HG03342 (cell line): ENCODE measurements around the gene PRKAR2A.
"Not testable (repeated sequence)": the region's sequence is repeated elsewhere in the genome, so short reads cannot be mapped to it uniquely, and the experiment has no call there.

Experiments used
- ATAC-seq: cut with Tn5 transposase; IDR thresholded peaks from one replicate; pipeline ENCODE4 v1.9.1; 2021; ENCODE audit warnings: mild to moderate bottlenecking, moderate library complexity; ENCODE audit not compliant: unreplicated experiment

The PRKAR2A gene

DNA sequence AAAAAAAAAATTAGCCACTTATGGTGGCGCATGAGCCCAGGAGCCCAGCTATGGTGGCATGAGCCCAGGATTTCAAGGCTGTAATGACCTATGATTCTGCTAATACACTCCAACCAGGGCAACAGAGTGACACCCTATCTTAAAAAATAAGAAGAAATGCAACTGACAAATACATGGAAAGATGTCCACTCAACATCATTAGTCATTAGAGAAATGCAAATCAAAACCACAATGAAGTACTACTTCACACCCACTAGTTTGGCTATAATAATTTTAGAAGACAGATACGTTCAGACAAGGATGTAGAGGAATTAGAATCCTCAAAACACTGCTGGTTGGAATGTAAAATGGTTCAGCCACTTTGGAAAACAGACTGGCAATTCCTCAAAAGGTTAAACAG, 10.5 kb downstream of the PRKAR2A start:
- no peak for ATAC-seq

DNA sequence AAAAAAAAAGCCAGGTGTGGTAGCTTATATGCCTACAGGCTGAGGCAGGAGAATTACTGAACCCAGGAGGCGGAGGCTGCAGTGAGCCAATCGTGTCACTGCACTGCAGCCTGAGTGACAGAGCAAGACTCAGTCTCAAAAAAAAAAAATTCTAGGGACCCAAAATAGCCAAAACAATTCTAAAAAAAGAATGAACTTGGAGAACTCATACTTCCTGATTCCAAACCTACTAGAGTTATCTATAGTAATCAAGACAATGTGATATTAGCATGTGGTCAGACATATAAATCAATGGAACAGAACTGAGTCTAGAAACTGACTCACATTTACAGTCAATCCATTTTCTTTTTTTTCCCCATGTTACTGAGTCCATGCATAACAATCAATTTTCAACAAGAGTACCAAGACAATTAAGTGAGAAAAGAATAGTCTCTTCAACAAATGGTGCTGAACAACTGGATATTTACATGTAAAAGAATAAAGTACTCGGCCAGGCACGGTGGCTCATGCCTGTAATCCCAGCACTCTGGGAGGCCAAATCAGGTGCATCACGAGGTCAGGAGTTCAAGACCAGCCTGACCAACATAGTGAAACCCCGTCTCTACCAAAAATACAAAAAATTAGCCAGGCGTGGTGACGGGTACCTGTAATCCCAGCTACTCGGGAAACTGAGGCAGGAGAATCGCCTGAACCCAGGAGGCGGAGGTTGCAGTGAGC, 11.9 kb downstream of the PRKAR2A start:
- no peak for ATAC-seq

DNA sequence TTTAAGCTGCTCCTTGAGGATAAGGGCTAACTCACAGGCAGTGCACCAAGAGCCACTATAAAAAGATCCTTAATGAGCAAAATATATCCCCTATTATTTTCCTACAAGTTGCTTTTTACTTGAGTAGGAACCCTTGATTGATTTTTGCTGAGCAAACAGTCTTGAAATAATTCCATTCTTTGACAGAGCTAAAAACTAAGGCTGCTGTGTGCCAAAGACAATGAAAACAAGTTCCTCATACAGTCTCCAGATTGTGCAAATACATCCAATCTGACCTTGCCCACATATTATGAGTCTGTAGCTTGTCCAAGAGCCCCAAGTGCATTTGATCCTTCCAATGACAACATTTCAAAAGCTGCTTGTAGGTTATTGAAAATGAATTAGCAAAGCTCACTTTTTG, 15.0 kb downstream of the PRKAR2A start:
- no peak for ATAC-seq

DNA sequence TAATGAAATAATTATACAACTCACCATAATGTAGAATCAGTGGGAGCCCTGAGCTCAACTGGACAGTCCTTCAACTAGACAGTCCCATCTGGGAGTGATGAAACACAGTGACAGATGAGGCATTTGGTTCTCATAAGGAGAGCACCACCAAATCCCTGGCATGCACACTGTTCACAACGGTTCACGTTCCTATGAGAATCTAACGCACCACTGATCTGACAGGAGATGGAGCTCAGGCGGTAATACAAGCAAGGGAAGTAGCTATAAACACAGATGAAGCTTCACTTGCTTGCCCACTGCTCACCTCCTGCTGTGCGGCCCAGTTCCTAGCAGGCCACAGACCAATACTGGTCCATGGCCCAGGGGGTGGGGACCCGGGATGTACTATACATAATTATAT, 17.0 kb downstream of the PRKAR2A start:
- no peak for ATAC-seq

DNA sequence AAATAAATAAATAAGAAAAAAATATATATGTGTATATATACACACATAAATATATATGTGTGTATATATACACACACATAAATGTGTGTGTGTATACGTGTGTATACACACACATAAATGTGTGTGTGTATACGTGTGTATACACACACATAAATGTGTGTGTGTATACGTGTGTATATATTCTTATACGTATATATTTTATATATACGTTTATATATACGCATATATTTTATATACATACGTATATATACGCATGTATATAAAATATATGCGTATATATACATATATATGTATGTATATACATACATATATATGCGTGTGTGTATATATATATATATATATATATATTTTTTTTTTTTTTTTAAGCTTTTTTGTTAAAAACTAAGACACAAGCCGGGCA, 18.1 kb downstream of the PRKAR2A start:
- not testable (repeated sequence) for ATAC-seq

DNA sequence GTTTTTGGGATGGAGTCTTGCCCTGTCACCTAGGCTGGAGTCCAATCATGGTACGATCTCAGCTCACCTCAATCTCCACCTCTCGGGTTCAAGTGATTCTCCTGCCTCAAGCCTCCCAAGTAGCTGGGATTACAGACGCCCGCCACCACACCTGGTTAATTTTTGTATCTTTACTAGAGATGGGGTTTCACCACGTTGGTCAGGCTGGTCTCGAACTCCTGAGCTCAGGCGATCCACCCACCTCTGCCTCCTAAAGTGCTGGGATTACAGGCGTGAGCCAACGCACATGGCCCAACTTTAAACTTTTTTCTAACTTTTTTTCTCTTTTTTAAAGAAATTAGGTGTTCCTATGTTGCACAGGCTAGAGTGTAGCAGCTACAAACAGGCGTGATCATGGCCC, 19.8 kb downstream of the PRKAR2A start:
- not testable (repeated sequence) for ATAC-seq

DNA sequence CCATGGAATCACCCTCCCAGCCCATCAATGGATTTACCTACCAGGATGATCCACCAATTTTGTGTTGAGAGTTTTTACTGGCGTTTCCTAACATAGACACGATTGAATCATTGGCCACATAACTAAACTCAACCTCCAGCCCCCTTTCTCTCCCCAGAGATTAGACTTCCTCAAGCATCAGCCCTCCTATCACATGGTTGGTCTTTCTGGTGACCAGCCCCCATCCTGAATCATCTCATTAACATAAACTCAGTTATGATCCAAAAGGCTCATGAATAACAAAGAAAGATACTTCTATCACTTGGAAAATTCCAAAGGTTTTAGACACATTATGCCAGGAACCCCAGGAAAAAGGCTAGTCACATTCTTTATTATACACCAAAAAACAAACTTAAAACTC, 21.2 kb downstream of the PRKAR2A start:
- ATAC-seq, result no peak

DNA sequence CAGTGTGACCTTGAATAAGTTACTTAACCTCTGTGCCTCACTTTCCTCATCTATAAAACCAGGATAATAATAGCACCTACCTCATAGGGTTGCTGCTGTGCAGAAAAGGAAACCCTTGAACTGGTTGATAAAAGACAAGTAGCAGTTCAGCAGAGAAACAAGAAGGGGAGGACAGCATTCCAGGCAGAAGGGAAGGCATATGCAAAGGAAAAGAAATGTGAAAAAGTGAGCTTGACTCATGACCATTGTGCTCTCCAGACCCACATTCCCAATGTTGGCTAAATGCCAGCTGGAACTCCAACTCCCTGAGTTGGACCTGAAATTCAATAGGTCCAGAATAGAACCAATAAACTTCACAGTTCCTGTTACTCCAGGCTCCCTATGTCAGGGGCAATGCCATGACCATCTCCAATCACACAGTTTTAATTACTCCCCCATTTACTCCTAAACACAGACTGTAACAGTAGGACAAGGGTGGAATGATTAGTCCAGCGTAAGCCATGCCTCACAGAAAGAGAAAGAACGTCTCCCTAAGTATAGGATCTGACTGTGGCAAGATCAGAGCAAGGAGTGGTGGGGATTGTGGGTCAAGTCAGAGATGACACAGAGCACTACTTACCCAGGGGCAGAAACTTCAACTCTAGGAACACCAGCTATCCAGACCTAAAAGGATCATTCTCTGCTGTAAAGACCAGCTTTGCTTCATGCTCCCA, 26.9 kb downstream of the PRKAR2A start:
- no peak for ATAC-seq

DNA sequence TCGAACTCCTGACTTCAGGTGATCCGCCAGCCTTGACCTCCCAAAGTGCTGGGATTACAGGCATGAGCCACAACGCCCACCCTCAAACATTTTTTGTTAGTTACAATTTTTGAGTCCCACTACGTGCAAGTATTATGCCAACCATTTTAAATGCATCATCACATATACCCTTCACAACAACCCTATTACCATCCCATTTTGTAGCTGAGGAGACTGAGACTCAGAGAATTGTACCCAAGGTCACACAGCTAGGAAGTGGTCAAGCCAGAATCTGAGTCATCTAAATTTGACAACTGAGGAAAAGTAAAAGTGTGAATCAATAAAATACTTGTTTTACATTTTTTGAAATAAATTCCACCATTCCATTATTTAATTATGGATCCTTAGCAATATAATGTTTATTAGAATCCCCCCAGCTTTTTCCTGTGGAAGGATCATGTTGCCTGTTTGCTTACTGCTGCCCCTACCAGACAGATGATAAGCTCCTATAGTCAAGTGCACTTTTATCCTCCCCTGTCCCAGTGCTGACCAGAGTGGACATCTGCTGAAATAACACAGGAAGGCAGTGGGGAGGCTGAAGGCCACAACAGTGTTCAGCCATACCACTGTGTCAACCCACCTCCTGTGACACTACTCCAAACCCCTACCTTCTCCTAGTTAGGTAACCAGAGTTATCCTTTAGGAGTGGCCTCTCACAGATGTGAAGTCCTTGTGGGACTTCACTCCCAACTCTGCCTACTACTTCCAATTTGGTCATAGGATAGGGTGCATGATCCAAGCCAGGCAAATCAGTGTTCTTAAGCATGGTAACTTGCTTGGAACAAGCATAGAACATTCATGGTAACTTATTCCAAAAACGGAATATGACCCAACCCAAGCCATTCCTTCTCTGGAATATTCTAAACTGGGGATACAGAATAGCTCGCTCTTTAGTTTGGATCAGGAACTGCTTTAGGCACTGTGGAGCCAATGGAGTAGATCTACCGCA, 28.1 kb downstream of the PRKAR2A start:
- ATAC-seq, result no peak

DNA sequence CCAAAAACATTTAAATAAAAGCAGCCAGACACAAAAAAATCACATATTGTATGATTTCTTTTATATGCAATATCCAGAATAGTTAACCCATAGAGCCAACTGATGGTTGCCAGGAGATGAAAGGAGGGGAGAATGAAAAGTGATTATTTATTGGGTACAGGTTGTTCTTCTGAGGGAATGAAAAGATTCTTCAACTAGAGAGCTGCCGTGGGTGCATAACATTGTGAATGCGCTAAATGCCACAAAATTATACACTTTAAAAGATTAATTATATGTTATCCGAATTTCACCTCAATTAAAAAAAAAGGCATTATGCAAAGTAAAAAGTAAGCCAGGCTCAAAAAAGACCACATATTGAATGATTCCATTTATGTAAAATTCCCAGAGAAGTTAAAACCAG, 36.1 kb downstream of the PRKAR2A start:
- ATAC-seq, result no peak

DNA sequence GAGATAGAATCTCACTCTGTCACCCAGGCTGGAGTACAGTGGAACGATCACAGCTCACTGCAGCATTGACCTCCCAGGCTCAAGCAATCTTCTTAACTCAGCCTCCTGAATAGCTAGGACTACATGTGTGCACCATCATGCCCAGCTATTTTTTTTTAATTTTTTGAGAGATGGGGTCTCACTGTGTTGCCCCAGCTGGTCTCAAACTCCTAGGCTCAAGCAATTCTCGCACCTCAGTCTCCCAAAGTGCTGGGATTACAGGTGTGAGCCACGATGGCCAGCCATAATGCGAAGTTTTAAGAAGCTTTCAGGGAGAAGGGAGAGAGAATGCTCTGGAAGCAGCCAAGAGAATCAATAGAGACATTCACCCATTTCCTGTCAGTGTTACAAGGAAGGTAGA, 42.7 kb downstream of the PRKAR2A start:
- no peak for ATAC-seq

DNA sequence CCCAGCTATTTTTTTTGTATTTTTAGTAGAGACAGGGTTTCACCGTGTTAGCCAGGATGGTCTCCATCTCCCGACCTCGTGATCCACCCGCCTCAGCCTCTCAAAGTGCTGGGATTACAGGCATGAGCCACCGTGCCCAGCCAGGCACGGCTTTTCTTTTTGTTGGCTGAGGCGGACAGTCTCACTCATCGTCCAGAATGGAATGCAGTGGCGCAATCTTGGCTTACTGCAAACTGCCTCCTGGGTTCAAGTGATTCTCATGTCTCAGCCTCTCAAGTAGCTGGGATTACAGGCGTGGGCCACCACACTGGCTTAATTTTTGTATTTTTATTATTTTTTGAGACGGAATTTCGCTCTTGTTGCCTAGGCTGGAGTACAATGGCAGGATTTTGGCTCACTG, 46.8 kb downstream of the PRKAR2A start:
- not testable (repeated sequence) for ATAC-seq

DNA sequence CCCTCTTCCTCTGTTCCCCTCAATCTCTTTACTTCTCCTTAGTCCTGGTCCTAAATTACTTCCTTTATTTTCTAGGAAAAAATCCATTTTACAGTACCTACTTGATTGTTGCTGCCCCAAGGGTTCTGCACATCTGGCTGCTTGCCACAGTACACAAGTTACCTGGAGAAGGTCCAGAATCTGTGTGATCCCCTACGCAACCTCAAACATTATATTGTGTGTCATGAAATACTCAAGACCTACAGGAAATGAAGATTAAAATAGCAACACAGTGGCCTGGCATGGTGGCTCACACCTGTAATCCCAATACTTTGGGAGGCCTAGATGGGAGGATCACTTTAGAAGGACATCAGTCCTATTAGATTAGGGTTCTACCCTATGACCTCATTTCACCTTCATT, 48.7 kb downstream of the PRKAR2A start:
- ATAC-seq, result no peak

DNA sequence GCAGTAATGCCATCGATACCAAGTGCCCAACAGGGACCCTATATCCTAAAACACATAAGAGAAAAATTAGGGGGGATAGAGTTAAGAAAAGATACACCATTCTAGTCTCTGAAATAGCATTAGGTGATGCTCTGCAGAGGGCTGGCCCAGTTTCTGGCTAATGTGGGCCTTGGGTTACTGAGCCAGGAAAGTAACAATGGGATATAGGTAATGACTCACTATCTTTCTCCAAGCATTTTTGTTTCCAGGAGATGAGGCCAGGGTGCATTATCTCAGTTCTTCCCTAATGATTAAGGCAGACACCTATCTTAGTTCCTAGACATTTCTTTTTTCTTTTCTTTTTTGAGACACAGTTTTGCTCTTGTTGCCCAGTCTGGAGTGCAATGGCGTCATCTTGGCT, 50.0 kb downstream of the PRKAR2A start:
- no peak for ATAC-seq

DNA sequence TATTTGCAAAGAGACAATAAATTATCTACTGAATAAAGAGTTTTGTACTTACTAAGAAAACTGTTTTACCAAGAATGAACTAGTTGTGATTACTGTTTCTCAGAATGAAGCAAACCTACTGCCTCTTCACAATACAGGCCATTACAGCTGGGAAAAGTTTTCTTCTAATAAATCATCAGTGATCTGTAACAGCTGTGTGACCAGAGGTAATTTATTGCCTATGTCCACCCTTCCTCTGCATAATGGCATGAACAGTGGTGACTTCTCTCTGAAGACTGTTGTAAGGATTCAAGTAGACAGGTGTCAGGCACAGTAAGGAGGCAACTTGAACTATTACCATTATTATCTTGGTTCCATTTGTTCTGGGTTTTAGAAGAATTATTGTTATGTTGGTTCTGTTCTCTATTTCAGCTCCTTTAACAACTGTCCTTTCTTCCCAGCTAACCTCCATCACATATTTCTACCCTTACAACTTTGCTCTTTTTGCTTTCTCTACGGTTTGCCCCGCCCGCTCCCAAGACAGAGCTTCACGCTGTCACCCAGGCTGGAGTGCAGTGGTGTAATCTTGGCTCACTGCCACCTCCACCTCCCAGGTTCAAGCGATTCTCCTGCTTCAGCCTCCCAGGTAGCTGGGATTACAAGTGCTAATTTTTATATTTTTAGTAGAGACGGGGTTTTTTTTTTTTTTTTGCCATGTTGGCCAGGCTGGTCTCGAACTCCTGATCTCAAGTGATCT, 51.5 kb downstream of the PRKAR2A start:
- ATAC-seq, result no peak

DNA sequence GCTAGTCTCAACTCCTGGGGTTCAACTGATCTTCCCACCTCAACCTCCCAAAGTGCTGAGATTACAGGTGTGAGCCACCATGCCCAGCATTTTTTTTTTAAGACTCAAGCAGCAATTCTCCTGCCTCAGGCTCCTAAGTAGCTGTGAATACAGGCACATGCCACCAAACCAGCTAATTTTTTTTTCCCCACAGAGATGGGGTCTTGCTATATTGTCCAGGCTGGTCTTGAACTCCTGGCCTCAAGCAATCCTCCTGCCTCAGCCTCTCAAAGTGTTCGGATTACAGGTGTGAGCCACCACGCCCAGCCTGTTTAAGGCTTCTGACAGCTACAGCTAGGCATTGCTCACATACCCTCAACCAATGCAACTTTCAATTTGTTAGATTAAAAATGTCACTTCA, 54.2 kb downstream of the PRKAR2A start:
- ATAC-seq, result not testable (repeated sequence)

DNA sequence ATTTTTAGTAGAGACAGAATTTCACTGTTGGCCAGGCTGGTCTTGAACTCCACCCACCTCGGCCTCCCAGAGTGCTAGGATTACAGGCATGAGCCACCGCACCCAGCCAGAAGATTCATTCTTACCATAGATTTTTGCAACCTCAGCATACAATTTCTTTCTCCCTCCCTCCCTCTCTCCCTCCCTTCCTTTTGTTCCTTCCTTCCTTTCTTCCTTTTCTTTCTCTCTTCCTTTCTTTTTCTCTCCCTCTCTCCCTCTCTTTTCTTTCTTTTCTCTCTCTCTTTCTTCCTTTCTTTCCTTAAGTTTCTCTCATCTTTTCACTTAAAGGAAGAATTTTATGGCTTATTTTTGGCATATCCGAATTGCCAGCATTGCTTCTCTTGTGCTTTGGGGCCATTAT, 58.0 kb downstream of the PRKAR2A start:
- no peak for ATAC-seq

DNA sequence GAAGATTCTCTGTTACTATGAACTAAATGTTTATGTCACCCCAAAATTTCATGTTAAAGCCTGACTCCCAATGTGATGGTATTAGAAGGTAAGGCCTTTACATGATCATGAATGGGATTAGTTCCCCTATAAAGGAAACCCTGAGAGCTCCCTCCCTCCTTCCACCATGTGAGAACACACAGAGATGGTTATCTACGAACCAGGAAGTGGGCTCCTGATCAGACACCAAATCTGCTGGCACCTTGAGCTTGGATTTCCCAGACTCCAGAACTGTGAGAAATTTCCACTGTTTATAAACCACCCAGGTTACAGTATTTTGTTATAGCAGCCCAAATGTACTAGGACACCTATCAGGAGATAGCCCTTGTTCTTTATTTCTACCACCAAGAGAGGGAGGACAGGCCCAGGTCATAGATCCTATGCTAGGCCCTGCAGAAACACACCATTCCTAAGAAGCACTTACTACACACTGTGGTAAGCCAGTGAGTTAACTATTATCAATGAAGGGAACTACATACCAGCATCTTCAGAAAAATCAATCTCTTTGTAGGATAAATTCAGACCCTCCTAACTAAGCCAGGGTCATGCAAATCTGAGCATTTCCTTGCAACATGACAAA, 59.0 kb downstream of the PRKAR2A start:
- no peak for ATAC-seq

DNA sequence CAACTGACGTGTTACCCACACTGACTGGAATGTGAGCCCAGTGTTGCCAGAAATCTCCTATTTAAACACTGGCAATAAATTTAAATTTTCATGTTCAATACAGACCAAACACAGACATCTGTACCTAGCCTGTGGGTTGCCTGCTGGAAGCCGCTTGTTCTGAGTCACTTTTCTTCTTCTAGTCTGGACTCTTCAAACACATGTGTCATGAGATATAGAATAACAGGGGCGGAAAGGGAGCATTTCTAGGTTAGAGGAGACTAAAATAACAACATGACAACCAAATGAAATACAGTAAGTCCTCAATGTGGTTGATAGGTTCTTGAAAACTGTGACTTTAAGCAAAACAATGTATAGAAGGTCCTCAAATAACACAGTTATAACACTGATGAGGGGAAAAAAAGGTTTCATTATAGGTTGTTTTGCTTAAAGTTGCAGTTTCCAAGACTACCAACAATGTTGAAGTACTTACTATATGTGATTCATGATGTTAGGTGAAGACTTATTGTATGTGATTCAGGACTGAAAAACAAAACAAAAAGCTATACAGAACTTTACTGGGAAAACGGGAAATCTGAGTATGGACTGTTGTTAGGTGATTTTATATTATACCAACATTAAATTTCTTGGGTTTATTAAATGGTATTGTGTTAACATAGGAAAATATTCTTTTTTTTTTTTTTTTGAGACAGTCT, 63.1 kb downstream of the PRKAR2A start:
- no peak for ATAC-seq

DNA sequence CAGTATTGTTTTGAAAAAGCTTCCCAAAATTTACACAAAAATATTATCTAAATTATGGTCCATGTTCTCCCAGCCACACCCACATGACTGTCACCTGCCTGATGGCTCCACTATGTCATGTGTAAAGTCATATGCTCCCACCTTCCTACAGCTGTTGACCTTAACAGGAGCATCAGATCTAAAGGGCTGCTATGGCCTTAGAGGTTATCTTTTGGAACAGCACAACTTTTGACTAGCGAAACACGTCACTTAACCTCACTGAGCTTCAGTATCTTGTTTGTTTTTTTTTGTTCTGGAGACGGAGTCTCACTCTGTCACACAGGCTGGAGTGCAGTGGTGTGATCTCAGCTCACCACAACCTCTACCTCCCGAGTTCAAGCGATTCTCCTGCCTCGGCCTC, 64.4 kb downstream of the PRKAR2A start:
- no peak for ATAC-seq
